T-helper 1 cell (primary cell): ENCODE results near the gene PRPF40B.
A peak's percentile ranks its signal among the peaks of the same experiment; 100 is the strongest.
"Not testable (repeated sequence)": the region's sequence is repeated elsewhere in the genome, so short reads cannot be mapped to it uniquely, and the experiment has no call there.

ENCODE experiments used
- DNase-seq, 5 donors: peaks; one replicate each; pipeline ENCODE4 v3.0.0-alpha.2; 2012 to 2020

PRPF40B gene

GRCh38 chr12:49609059-49609874 is 14.1 kb upstream of the PRPF40B start:
- DNase-seq = no peak

- no peak for DNase-seq
Observed at GRCh38 chr12:49609875-49610154, 13.5 kb upstream of the PRPF40B start.

GRCh38 chr12:49610785-49611184 is 12.6 kb upstream of the PRPF40B start:
- DNase-seq = not testable (repeated sequence)

GRCh38 chr12:49612210-49612609 is 11.2 kb upstream of the PRPF40B start:
- no peak for DNase-seq

- no peak for DNase-seq
Observed at GRCh38 chr12:49615725-49616124, 7.6 kb upstream of the PRPF40B start.

- no peak for DNase-seq
Observed at GRCh38 chr12:49616533-49617219, 6.7 kb upstream of the PRPF40B start.

- no peak for DNase-seq
Observed at GRCh38 chr12:49618576-49618975, 4.8 kb upstream of the PRPF40B start.

- DNase-seq = no peak
Observed at GRCh38 chr12:49619286-49619685, 4.1 kb upstream of the PRPF40B start.

GRCh38 chr12:49621651-49622500 is 1.5 kb upstream of the PRPF40B start:
- no peak for DNase-seq

GRCh38 chr12:49622501-49623141 is 740 bp upstream of the PRPF40B start:
- DNase-seq = peak; percentile 20 to 75 (median 45)

- no peak for DNase-seq
Observed at GRCh38 chr12:49624921-49625577, 1.7 kb downstream of the PRPF40B start.

- no peak for DNase-seq
Observed at GRCh38 chr12:49626169-49626835, 2.9 kb downstream of the PRPF40B start.

- DNase-seq = no peak
Observed at GRCh38 chr12:49626836-49627235, 3.5 kb downstream of the PRPF40B start.

- DNase-seq = no peak
Observed at GRCh38 chr12:49627752-49628360, 4.5 kb downstream of the PRPF40B start.

GRCh38 chr12:49631336-49631907 is 8.1 kb downstream of the PRPF40B start:
- no peak for DNase-seq

GRCh38 chr12:49632401-49632800 is 9.0 kb downstream of the PRPF40B start:
- no peak for DNase-seq

- DNase-seq = no peak
Observed at GRCh38 chr12:49632986-49633702, 9.8 kb downstream of the PRPF40B start.

- no peak for DNase-seq
Observed at GRCh38 chr12:49633703-49634345, 10.5 kb downstream of the PRPF40B start.

- no peak for DNase-seq
Observed at GRCh38 chr12:49635036-49635435, 11.7 kb downstream of the PRPF40B start.

GRCh38 chr12:49635656-49636055 is 12.3 kb downstream of the PRPF40B start:
- DNase-seq = no peak
